ENCODE results near the gene PALLD.
"Not testable (repeated sequence)": the region's sequence is repeated elsewhere in the genome, so short reads cannot be mapped to it uniquely, and the experiment has no call there.

PALLD gene

GRCh38 chr4:168777277-168777965, 280.6 kb downstream of the PALLD start:
- no peak for DNase-seq

GRCh38 chr4:168781341-168781740, 284.5 kb downstream of the PALLD start:
- no peak for DNase-seq

DNA sequence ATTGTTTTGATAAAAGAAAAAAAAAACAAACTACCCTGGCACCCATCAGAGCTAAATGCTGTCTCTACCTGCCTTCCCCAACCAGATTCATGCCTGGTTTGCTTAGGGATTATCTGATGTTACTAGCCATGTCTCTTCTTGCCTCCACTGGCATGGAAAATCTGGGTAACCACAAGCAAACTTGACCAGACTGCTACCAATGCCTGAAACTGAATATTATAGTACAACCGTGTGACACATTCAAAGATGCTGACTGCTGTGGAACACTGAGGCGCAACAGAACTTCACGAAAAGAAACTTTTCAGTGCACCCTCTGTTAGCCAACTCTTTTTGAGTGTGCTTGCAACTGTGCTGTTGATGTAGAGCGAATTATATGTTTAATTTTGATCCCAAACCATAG, 285.1 kb downstream of the PALLD start:
- DNase-seq: no peak

DNA sequence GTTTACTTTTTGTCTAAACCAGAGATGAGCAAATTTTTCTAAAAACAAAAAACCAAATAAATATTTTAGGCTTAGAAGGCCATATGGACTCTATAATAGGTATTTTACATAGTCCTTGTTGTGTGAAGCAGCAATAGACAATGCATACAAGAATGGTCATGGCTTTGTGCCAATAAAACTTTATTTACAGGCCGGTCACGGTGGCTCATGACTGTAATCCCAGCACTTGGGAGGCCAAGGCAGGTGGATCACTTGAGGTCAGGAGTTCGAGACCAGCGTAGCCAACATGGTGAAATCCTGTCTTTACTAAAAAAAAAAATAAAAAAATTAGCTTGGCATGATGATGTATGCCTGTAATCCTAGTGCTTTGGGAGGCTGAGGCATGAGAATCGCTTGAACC, 285.6 kb downstream of the PALLD start:
- no peak for DNase-seq

- no peak for DNase-seq
Observed at GRCh38 chr4:168784786-168785461, 288.1 kb downstream of the PALLD start.

DNA sequence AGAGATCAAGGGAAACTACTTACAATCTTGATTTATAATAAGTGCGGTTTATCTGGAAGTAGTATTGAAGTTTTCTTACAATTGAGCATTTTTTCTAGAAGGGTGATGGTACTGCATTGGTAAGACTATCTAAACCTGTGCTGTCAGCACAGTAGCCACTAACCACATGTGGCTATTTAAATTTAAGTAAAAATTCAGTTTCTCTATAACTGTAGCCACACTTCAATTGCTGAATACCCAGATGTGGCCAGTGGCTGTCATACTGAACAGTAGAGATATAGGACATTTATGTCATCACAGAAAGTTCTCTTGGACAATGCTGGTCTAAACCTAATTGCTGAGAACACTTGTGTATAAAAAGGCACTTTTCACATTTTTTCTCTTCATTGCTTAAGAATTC, 290.5 kb downstream of the PALLD start:
- no peak for DNase-seq

DNA sequence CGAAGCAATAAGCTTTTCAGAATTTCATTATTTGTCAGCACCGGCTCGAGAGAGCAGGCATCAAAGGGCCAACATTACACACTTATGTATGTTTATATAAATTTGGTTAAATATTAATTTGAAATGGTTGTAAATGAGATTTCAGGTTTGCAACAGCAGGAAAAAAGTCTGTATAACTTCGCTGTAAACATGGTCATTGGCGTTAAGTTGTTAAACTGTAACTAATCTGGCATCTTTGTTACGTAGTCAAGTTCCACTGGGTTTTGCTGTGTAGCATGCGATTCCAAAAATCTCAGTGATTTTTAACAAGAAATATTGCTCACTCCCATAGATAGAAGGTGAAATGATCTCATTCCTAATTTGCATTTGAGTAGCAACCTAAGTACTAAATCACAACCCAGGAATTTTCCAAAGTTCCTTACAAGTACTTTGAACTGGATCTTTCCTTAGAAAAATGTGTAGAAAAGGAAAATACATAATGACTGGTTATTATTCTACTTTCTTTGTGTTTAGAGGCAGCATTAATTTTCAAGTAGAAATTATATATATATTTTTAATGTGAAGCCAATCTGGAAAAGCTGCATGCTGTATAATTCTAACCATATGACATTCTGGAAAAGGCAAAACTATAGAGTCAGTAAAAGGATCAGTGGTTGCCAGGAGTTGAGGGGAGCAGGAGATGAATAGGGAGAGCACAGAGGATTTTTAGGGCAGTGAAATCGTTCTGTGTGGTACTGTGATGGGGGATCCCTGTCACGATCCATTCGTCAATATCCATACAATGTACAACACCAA, 291.1 kb downstream of the PALLD start:
- no peak for DNase-seq

- DNase-seq: no peak
Observed at GRCh38 chr4:168790898-168791297, 294.0 kb downstream of the PALLD start.

- DNase-seq: no peak
Observed at GRCh38 chr4:168791376-168791775, 294.5 kb downstream of the PALLD start.

- no peak for DNase-seq
Observed at GRCh38 chr4:168793542-168793941, 296.7 kb downstream of the PALLD start.

DNA sequence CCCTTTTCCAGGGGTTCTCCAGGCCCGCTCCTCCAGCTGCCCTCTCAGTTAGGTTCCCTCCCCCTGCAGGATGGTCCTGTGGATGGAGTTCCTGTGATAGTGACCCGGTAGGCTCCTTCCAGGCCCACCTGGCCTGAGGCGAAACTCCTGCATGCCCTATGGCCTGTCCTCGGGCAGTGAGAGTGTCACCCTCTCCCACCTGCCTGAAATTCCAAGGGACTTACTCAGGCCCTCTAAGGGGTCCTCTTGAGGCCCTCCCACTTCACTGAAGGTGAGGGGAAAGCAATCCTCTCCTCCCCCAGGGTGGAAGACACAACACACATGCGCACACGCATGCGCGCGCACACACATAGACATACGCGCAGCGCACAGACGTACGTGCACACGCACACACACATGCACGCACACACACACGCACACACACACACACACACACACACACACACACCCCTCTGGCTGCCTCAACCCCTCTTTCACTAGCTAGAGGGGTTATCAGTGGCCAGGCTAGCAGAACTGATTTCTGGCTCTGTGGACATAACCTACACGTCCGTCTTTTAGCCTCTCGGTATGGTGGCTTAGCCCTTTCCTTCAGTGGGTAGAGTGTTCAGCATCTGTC, 297.3 kb downstream of the PALLD start:
- no peak for DNase-seq

GRCh38 chr4:168794881-168795280, 298.0 kb downstream of the PALLD start:
- DNase-seq: no peak

GRCh38 chr4:168795346-168795745, 298.5 kb downstream of the PALLD start:
- no peak for DNase-seq

DNA sequence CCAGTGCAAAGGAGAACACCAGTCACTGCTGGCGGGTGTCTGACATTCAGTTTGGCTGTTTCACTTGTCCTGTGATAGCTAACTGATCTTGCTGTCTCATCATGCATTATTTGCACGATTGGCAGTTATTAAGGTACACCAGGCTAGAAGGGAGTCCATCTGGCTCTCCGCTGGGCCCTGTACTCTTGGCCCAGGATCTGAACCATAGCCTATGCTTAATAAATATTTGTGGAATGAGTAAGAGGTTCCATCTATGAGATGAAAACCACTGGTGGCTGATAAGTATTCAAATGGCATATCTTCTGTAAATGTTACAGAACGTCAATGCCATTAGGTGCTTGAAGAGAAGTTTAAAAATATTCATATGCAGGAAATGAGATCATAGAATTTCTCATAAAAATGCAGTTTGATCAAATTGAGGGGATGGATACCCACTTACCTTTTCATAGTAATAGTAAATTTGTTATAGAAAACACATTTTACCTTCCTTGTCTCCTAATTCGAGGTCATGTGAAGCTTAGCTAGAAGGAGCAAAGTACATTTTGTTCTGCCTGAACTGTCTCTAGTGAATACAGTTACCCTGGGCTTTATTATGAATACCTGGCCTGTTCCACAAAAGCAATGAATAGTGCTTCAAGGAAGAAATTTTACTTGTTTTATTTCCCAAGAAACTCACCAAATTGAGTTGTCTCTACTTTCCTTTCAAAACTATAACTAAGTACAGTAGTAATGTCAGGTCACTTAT, 299.7 kb downstream of the PALLD start:
- no peak for DNase-seq

DNA sequence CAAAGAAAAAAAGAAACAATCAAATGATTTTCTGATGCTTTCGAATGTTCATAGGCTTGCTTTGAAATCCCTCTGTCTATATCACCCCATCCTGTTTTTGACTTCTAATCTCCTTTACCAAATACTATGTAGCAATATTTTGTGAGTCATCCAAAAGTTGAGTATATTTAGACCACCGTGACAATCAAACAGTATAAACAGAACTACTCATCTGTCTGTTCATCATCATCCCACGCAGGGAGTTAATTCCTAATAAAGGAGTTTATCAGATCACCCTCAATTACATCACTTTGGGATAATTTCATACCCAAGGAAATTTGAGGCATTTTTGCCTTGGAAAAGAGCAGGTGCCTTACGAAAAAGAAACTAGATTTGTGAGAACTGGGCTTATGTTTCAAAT, 300.3 kb downstream of the PALLD start:
- DNase-seq: no peak

DNA sequence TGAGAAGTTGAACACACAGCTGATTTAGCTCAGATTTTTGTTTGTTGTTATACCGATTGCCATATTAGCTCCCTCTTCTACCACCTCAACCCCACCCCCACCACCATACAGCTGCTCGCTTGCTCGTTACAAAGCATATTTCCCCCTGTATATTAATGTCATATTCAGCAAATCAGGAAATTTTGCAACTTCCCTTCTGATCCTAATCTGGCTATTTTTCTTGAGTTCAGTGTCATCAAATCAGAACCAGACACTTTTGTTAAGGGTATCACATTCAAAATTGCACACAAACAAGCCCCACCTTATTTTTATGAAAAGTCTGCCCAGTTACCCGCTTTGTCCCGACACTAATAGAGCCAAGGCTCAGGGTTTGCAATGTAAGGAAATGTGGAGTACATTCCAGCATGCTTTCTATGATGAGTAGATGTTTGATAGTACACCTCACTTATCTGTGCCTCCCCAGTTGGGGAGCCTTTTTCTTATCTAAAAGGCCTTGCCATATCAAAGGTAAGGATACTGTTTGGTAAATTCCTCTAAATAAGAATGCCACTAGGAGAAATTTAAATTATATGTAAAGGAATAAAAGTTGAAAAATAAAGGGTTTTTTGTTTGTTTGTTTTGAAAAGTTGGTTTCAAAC, 301.0 kb downstream of the PALLD start:
- no peak for DNase-seq

- DNase-seq: no peak
Observed at GRCh38 chr4:168800926-168801325, 304.1 kb downstream of the PALLD start.

DNA sequence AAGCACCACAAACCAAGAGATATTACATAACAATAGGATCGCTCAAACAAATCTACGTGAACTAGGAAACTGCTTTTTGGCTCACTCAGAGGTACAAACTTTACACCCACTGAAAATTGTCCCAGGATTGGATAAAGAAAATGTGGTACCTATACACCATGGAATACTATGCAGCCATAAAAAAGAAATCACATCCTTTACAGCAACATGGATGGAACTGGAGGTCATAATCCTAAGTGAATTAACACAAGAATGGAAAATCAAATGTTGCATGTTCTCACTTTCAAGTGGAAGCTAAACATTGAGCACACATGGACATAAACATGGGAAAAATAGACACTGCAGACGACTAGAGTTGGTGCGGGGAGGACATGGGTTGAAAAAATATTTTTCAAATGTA, 305.4 kb downstream of the PALLD start:
- no peak for DNase-seq

DNA sequence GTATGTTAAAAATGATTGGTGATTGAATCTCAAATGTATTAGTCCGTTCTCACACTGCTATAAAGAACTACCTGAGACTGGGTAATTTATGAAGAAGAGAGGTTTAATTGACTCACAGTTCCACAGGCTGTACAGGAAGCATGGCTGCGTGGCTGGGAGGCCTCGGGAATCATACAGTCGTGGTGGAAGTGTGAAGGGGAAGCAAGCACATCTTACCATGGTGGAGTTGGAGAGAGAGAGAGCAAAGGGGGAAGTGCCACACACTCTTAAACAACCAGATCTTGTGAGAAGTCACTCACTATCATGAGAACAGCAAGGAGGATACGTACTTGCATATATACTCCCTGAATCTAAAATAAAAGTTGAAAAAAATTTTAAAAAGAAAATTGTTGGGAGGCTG, 306.2 kb downstream of the PALLD start:
- not testable (repeated sequence) for DNase-seq

GRCh38 chr4:168803732-168804131, 306.9 kb downstream of the PALLD start:
- DNase-seq: no peak

- no peak for DNase-seq
Observed at GRCh38 chr4:168804146-168804545, 307.3 kb downstream of the PALLD start.

- no peak for DNase-seq
Observed at GRCh38 chr4:168805341-168805740, 308.5 kb downstream of the PALLD start.

Data from activated CD4-positive, alpha-beta T cell treated with anti-CD3 and anti-CD28 coated beads, Interleukin-10, Interleukin-2, amounts not matched to agents 100 ng/mL and 50 ng/mL, durations not matched to agents 16 hours and 8 hours (primary cell).